ENCODE results near the gene HELB.
"Not testable (repeated sequence)": the region's sequence is repeated elsewhere in the genome, so short reads cannot be mapped to it uniquely, and the experiment has no call there.

HELB gene

GRCh38 chr12:66301944-66302826 lies at the start of gene HELB:
Gene HELB, plus strand, starts transcription at chr12:66302493. Its CDS starts 111 bp downstream, at chr12:66302604.
- peak; percentile 79 for DNase-seq

- DNase-seq: no peak
These were observed 49.5 kb upstream of the HELB start for GRCh38 chr12:66252771-66253170.

GRCh38 chr12:66255737-66256136 lies 46.6 kb upstream of the HELB start:
- no peak for DNase-seq

- DNase-seq: no peak
These were observed 44.3 kb upstream of the HELB start for GRCh38 chr12:66258011-66258410.

GRCh38 chr12:66262737-66263136 lies 39.6 kb upstream of the HELB start:
- no peak for DNase-seq

GRCh38 chr12:66268562-66268961 lies 33.7 kb upstream of the HELB start:
- DNase-seq: no peak

- no peak for DNase-seq
These were observed 33.2 kb upstream of the HELB start for GRCh38 chr12:66269142-66269541.

GRCh38 chr12:66269757-66270383 lies 32.4 kb upstream of the HELB start:
- DNase-seq: no peak

GRCh38 chr12:66270613-66271012 lies 31.7 kb upstream of the HELB start:
- DNase-seq: no peak

- DNase-seq: no peak
These were observed 29.6 kb upstream of the HELB start for GRCh38 chr12:66272650-66273049.

GRCh38 chr12:66273147-66273546 lies 29.1 kb upstream of the HELB start:
- no peak for DNase-seq

- DNase-seq: no peak
These were observed 27.3 kb upstream of the HELB start for GRCh38 chr12:66275040-66275439.

- no peak for DNase-seq
These were observed 23.1 kb upstream of the HELB start for GRCh38 chr12:66279123-66279712.

GRCh38 chr12:66280561-66280960 lies 21.7 kb upstream of the HELB start:
- DNase-seq: no peak

GRCh38 chr12:66282244-66282643 lies 20.0 kb upstream of the HELB start:
- DNase-seq: no peak

- no peak for DNase-seq
These were observed 15.0 kb upstream of the HELB start for GRCh38 chr12:66287275-66287674.

- no peak for DNase-seq
These were observed 14.2 kb upstream of the HELB start for GRCh38 chr12:66288121-66288520.

- no peak for DNase-seq
These were observed 12.8 kb upstream of the HELB start for GRCh38 chr12:66289485-66289884.

- no peak for DNase-seq
These were observed 11.5 kb upstream of the HELB start for GRCh38 chr12:66290716-66291200.

- DNase-seq: no peak
These were observed 6.1 kb upstream of the HELB start for GRCh38 chr12:66296176-66296683.

- DNase-seq: no peak
These were observed 5.2 kb upstream of the HELB start for GRCh38 chr12:66297080-66297479.

- no peak for DNase-seq
These were observed 4.4 kb upstream of the HELB start for GRCh38 chr12:66297923-66298322.

- DNase-seq: no peak
These were observed 505 bp downstream of the HELB start for GRCh38 chr12:66302827-66303169.

- DNase-seq: not testable (repeated sequence)
These were observed 1.1 kb downstream of the HELB start for GRCh38 chr12:66303316-66303804.

Measured in DMS79 (cell line).